A673 (cell line): ENCODE results near the gene TAS2R43.

ENCODE experiments used
- CTCF ChIP-seq: fragments of 300-800, 200-600 bp; sonication (generic); conservative IDR thresholded peaks from 2 replicates; pipeline ENCODE4 v1.5.1; 2017; ENCODE audit warnings: low read depth, mild to moderate bottlenecking, antibody characterized with exemption, low read length, moderate library complexity, mixed read lengths
- EZH2 ChIP-seq: fragments of 200-600 bp; sonication (generic); IDR thresholded peaks from 2 replicates; pipeline ENCODE4 v1.6.1; 2017; ENCODE audit warnings: borderline replicate concordance, low read depth, mild to moderate bottlenecking, mixed read lengths, antibody characterized with exemption, low read length; ENCODE audit not compliant: poor library complexity, severe bottlenecking

GRCh38 chr12:11055306-11055705, 36.8 kb downstream of the TAS2R43 start:
- TF ChIP-seq CTCF: no peak
- no peak for TF ChIP-seq EZH2
